GM12801 (cell line): Measurements from ENCODE around the gene MCU.

Experiments
- TF ChIP-seq, protein P1 (sequence below): IDR thresholded peaks from one replicate; pipeline ENCODE4 v1.5.1; 2011; ENCODE audit warnings: control low read depth; ENCODE audit not compliant: insufficient read length; ENCODE audit errors: extremely low read depth

Gene MCU

DNA sequence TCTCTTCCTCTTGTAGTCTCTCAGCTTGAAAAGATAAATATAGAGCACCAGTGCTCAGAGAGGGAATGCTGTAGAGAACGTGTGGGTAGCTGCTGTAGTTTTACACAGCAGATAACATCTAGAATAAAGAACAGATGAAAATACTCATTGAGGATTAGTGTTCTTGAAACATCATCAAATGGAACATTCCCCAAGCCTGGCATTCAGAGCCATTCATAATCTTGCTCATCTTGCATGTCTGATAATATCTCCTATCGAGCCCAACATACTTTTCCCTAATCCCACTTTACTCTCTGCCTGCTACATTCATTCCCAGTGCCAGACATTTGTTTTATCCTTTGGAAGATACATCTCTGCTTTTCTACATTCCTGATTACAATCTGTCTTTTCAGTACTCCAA lies 35.2 kb downstream of the MCU start:
- TF ChIP-seq, protein P1, sequence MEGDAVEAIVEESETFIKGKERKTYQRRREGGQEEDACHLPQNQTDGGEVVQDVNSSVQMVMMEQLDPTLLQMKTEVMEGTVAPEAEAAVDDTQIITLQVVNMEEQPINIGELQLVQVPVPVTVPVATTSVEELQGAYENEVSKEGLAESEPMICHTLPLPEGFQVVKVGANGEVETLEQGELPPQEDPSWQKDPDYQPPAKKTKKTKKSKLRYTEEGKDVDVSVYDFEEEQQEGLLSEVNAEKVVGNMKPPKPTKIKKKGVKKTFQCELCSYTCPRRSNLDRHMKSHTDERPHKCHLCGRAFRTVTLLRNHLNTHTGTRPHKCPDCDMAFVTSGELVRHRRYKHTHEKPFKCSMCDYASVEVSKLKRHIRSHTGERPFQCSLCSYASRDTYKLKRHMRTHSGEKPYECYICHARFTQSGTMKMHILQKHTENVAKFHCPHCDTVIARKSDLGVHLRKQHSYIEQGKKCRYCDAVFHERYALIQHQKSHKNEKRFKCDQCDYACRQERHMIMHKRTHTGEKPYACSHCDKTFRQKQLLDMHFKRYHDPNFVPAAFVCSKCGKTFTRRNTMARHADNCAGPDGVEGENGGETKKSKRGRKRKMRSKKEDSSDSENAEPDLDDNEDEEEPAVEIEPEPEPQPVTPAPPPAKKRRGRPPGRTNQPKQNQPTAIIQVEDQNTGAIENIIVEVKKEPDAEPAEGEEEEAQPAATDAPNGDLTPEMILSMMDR: no peak

DNA sequence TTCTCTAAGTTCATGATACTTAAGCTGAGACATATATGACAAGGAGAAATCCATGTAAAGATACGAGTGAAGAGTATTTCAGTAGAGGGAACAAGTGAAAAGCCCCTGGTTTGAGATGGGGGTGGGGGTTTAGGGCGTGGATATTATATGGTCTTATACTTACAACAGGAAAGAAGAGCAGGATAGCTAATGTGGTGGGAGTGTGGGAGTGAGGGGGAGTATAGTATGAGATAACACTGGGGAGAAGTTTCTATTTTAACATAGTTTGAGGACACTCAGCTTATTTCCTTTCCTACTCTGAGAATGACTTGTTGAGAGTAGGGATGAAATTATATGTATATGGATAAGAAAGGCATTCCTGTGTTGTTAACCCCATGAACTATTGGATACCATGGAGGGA lies 36.5 kb downstream of the MCU start:
- TF ChIP-seq, protein P1: no peak

DNA sequence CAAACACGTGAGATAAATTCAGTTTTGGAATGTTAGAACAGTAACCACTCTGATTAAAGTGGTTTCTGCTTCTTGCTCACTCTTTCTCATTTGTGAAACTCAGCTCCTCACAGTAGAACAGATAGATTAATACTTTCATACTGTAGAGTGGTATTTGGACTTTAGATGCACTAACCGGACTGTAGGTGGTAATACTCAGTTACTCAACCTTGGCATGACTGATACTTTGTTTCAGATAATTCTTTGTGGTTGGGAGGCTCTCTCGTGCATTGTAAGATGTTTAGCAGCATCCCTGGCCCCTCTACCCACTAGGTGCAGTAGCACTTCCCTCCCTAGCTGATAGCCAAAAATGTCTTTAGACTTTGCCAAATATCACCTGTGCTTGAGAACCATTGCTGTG lies 37.6 kb downstream of the MCU start:
- TF ChIP-seq, protein P1: no peak

DNA sequence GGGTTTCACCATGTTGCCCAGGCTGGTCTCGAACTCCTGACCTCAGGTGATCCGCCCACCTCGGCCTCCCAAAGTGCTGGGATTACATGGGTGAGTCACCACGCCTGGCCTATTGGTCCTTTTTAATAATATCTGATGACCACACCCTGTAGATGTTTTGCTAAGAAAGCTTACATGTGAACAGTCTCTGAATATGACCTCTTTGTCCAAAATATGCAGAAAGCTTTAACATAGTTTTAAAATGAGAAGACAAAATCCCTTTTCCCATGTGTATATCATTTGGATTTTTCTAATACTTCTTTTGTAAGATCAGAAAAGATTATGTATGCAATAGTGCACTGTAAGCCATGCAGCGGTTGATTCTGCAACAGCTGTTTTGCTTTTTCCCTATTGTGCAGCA lies 38.5 kb downstream of the MCU start:
- TF ChIP-seq, protein P1: no peak

DNA sequence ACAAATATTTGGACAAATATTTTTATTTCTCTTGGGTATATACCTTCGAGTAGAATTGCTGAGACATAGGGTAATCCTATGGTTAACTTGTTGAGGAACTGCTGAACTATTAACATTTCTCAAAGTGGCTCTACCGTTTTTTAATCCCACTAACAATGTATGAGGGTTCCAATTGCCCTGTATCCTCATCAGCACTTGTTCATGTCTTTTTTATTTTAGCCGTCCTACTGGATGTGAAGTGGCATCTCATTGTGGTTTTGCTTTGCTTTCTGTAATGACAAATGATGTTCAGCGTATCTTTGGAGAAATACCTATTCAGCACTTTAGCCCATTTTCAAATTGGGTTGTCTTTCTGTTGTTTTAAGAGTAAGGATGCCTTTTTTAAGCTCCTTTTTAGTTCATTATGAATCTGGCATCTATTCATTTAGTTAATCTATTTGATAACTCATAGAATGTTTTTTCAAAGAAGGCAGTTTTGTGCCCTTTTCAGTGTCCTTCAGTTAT lies 40.0 kb downstream of the MCU start:
- TF ChIP-seq, protein P1: no peak

DNA sequence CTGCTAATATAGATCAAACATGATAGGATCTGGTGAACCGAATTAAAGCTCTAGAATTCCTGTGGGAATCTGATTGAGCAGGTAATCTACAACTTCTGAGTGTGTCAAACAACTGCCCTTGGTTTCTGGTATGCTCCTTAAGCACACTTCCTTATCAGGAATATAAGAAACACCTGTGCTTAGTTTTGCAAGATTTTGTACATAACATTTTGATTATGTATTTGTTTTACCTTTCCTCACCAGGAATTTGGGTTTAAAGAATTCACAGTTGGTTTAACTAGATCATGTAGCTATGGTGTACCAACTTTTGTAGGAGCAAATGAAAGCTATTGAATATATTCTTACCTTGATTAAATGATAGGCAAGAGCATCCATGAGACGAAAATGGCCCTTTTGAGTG lies 40.6 kb downstream of the MCU start:
- TF ChIP-seq, protein P1: no peak

DNA sequence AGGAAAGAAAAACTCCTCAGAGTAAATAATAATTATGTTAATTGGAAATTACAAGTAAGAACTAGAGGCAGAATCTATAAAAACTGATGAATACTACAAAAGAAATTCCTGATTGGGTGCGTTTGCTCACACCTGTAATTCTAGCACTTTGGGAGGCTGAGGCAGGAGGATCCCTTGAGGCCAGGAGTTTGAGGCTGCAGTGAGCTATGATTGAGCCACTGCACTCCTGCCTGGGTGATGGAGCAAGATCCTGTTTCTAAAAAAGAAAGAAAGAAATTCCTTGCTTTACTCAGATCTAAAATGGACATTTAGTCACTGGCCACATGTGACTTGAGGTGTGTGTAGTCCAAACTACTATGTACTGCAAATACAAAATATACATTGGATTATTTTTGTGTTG lies 42.0 kb downstream of the MCU start:
- TF ChIP-seq, protein P1: no peak
